GM21360 (cell line): ENCODE measurements around the gene NIT1.
A peak's percentile ranks its signal among the peaks of the same experiment; 100 is the strongest.

Experiments
- ATAC-seq: cut with Tn5 transposase; IDR thresholded peaks from one replicate; pipeline ENCODE4 v1.9.1; 2021; ENCODE audit warnings: mild to moderate bottlenecking, moderate library complexity; ENCODE audit not compliant: unreplicated experiment

Gene NIT1

DNA sequence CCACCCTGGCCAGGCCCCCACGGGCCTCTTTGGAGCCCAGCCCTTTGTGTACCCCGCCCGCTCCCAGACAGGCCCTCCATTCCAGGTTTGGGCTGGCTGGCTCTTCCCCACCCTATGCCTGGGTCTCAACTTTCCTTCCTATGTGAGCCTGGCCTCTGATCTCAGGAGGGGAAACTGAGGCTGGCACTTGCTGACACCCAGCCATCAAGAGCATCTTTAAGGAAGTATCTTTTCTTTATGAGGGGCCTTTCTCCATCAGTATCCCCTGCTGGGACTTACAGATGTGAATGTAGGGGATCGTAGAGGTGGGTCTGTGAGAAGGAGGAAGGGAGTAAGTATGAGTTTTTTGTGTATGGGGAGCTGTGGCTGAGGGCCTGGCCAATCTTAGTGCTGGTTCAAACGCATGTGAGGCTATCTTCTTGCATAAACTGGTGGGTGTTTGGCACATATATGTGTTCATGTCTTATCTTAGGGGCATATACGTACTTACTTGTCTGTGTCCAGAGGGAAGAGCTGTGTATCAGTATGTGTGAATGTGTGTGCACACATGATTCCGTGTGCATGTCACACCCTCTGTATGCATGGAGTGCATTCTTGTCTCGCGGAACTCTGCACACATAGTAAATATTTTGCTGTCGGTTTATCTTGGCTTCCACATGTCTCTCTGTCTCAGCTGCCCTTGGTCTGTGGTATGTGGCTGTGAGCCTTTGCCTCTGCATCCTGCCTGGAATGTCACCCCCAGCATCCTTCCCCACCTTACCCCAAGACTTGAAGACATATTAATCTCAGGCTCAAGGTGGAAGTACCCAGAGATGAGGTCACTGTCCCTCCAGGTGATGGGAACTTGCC, 33.9 kb upstream of the NIT1 start:
- ATAC-seq: no peak

DNA sequence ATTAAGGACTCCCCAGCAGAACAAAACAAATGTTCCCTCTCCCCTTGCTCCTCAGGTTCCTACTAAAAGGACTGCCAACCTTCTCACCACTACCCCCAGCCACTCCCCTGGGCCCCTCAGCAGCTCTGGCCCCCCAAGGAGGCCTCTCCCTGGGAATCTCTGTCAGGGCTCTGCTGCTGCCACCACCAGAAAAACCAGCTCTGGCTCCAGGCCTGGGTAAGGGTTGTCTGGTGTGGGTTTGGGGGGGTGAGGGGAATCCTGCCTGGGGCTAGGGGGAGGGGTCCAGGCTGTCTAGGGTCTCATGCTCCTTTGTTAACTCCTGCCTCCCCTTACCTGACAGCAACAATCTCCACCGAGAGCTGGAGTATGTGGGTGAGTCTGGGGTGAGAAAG, 33.3 kb upstream of the NIT1 start:
- ATAC-seq: no peak

DNA sequence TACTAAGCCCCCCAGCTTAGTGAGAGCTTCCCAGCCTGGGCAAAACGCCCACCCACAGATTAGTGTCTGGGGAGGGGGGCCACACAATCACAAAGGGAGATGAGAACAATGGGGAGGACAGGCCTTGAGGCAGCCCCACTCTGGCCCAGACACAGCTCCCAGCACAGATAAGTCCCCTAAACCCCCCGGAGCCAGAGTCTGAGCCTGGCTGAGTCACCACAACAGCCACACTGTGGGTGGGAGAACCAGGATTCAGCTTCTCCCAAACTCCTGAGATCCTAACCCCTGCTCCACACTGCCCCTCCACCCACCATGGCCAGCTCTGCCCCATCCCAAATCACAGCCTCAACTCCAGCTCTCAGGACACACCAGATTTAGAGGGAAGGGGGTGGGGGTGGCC, 32.7 kb upstream of the NIT1 start:
- ATAC-seq: no peak

DNA sequence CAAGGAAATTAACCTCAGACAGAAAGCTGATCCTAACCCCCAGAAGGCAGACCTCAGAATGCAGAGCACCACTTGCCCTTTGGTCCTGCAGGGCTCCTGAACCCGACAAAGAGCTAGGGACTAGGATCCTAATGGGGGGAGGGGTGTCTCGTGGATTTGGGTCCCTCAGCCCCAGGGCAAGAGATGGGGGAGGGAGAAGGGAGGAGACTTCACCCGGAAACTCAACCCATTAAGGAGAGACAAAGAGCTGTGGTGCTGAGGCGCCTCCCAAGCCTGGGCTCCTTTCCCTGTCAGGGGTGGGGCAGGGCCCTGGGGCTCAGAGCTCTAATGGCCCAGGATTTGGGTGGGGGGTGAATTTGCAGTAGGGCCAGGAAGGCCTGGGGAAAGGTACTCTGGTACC, 31.4 kb upstream of the NIT1 start:
- ATAC-seq: no peak

DNA sequence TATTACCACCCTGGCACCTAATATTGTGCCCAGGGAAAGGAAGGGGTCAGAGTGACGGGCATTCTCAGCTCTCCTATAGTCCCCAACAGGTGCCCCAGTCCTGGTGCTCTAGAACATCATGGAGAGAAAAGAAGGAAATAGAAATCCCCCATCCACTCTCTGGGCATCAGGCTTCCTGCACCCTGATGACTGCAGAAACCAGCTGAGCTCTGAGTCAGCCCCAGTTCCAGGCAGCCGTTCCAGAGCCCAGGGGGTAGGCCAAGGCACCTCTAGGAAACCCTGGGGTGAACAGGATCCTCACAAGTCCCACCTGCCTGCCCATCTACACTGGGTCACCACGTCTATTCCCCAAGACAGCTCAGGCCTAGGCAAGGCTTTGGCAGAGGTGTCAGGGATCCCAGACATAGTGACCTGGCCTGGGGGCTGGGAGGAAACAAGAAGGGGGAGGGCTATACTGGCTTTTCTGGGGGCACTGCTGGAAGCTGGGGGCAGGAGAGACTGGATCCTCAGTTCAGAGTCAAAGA, 29.3 kb upstream of the NIT1 start:
- no peak for ATAC-seq

DNA sequence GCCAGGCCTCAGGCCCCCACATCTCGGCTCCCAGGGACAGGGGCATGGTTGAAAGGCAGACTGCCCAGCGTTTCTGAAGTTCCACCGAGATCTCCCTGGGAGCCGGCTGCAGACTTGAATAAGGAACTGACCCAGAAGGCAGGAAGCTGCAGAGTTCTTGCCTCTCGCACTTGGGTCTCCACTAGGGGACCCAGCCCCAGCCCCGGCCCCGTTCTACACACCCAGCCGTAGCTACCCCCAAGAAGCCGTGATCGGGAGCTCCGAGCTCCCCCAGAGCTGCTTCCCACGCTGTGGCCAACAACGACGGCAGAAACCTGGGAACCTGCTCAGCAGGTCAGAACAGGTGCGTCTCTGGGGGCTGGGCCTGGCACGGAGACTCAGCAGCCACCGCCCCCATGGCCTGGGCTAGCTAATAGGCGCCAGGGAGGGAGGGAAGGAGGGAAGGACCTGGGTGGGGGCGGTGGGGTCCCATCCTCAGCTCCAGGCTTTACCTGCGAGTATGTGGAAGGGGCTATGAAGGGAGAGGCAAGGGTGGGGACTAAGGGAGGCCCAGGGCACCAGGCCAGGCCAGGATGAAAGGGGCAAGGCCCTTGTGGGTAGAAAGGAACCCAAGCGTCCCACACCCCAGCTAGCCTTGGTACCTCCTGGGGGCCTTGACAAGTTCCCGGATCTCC, 28.5 kb upstream of the NIT1 start, which contains the start of gene NECTIN4:
TSS of gene NECTIN4 (minus strand) at position 308 of the 674 bp plus-strand sequence. CDS start at position 46, 262 bp downstream.
- ATAC-seq: no peak

DNA sequence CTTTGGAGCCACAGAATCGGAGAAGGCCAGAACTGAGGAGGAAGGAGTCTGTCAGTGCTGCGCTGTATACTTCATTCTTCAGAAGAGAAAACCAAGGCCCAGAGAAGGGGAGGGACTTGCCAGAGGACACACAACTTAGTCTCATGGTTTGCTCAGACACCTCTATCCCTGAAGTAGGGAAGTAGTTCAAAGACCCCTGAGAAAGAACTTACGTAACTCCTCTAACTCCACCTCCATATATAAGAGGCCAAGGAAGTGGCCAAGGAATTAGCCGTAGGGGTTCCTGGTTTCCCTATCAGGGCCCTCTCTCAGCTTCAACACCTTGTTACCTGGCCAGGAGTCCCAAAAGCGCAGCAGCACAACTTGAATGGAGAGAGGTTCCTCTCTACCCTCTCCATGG, 28.0 kb upstream of the NIT1 start:
- no peak for ATAC-seq

DNA sequence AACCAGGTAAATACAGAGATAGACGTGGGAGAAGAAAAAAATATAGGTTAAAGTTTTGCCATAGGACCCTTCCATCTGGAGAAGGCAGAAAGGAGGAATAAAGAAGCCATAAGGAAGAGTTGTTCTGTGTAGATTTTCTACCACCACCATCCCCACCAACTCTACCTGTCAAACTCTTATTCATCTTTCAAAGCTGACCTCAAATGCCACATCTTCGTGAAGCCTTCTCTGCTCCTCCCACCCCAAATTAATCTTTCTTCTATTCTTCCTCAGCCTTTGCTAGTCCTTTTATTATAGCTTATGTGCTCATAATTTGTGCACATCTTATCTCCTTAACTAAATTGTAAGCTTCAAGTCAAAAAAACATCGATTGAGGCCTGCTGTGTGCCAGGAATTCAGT, 27.3 kb upstream of the NIT1 start:
- ATAC-seq: no peak

DNA sequence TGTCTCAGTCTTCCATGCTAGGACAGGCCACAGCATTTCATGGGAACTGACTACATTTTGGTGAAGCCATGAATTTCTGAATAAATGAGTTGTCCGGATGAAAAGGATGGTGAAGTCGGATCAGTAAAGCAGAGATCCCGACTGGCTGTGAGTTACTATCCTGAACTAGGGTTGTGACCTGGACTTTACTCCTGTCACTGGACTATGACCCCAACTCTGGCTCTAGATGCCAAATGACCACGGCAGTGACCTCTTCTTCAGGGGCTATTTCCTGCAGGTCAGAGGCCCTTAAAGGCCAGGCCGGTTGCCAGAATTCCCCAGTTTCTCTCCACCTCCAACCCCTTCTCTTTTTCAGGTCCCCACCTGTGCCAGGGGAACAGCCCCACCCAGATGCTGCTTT, 26.8 kb upstream of the NIT1 start:
- ATAC-seq: no peak

DNA sequence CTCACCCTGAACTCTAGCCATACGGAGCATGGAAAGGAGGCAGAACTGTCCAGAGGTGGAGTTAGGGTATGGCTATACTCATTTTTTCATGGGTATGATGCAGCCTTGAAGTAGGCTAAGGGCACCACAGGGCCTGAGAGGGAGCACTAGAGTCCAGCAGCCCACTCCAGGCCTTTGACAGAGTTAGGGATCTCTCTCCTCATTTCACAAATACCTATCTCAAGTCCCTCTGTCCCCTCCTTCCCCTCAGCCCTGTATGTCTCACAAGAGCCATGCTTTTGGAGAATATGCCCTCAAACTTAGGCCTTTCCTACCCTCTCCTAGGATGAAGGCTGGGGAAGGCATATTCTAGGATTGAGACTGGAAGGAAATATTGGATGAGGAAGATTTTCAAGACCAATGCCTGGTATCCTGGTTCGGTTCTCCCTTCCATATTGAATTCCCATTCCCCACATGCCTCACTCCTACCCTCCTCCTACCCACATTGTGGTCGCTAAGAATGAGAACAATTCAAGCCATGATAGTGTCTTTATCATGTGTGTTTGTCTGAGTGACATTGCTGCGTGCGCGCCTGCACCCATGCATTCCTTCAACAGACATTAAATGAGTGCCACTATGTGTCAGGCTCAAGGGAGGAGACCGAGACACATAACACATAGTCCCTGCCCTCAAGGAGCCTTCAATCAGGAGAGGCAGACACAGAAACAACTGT, 26.0 kb upstream of the NIT1 start:
- no peak for ATAC-seq

DNA sequence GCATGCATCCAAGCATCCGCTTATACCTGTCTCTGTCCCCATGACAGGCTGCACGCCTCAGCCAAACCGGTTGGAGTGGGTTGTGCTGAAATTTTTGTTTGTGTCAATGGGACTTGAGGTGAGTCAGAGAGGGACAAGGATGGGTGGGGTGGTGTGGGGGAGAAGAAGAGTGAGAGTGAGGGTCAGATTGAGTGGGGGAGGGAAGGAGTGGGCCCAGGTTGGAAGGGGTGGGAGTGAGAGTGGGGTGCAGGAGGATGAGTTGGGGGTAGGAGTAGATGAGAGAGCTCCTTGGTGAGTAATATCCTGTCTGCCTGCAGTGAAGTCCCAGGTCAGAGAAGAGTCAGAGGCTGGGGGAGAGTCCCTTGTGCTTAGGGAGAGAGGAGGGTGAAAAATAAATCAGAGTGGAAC, 25.3 kb upstream of the NIT1 start:
- no peak for ATAC-seq

DNA sequence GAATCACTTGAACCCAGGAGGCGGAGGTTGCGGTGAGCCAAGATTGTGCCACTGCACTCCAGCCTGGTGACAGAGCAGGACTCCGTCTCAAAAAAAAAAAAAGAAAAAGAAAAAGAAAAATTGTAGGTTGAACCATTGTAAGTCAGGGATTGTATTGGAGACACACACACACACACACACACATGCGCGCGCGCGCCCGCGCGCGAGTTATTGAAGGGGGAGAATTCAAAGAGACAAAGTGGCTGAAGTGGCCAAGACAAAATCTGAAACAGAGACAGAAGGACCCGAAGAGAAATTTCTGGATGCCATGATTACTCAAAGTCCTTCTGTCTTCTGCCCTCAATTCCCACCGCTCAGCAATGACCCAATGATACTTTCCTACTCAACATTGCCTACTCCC, 23.4 kb upstream of the NIT1 start:
- ATAC-seq: no peak

DNA sequence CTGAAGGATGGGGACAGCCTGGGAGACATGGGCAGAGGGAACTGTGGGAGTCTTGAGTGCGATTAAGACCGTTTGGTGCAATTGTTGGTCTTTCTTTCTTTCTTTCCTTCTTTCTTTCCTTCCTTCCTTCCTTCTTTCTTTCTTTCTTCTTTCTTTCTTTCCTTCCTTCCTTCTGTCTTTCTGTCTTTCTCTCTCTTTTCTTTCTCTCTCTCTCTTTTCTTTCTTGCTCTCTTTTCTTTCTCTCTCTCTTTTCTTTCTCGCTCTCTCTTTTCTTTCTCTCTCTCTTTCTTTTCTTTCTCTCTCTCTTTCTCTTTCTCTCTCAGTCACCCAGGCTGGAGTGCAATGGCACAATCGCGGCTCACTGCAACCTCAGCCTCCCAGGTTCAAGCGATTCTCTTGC, 22.7 kb upstream of the NIT1 start:
- ATAC-seq: no peak

DNA sequence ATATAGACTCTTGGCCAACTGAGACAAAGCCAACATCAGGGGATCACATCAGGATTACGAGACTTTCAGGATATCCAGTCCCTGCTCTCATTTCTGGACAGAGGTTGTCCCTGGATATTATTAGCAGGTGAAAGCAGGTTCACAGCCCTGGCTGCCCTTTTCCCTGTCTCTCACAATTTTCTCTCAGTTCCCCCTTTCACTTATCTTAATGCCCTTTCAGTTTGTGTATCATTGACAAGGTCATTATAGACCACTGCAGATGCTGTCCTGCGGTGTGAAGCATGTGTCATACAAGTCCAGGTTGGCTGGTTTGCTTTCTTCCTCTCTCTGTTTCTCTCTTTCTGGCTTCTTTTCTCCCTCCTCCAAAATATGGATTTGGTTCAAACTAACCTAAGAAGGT, 21.9 kb upstream of the NIT1 start:
- ATAC-seq: no peak

DNA sequence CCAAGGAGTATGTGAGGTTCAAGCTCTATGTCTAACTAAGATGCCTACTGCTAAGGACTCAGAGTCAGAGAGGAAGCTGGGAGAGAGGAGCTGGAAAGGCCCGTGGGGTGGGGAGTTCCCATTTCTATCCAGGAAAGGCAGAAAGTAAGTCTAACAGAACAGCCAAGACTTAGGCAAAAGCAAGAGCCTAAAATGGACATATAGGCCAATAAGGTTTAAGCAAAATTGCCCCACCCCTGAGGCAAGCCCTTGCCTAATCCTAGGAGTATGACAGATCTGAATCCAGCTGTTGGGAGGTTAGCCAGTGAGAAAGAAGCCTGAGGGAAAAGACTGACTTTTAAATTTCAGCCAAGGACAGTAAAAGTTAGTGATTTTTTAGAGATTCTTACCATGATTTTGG, 21.4 kb upstream of the NIT1 start:
- ATAC-seq: no peak

DNA sequence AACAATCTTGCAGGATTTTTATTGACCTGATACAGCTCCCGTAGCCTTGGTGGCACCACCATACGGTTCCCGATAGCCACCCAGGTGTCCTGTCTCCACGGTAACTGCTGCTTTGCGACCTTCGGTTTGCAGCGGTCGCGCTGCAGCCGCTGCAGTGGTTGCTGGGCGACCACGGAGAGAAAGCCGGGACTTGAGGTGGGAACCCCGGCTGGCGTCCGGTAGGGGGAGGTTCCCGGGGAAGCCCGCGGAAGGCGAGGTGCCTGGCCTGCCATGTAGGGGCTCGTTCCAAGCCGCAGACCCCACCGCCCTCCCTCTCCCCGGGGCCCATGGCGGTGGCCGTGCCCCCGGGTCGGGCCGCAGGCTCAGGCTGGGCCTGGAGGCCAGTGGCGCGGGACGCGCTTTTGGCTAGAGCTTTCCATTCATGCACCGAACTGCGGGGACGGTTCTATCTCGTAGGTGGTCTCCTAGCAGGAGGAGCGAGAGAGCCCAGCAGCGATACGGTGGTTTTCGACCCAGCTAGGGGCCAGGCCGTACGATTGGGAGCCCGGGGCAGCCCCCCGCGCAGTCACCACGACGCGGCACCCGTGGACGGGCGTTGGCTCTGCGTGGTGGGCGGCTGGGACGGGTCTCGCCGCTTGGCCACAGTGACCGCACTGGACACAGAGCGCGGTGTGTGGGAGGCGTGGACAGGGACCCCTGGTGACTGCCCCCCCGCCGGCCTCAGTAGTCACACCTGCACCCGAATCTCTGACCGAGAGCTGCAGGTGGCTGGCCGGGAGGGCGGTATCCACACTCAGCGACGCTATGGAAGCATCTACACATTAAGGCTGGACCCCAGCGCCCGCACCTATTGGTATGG, 19.5 kb upstream of the NIT1 start, which contains the start of gene KLHDC9:
TSS of gene KLHDC9 (plus strand) at position 152 of the 859 bp plus-strand sequence. CDS start at position 327, 175 bp downstream.
- ATAC-seq: peak; percentile 67

DNA sequence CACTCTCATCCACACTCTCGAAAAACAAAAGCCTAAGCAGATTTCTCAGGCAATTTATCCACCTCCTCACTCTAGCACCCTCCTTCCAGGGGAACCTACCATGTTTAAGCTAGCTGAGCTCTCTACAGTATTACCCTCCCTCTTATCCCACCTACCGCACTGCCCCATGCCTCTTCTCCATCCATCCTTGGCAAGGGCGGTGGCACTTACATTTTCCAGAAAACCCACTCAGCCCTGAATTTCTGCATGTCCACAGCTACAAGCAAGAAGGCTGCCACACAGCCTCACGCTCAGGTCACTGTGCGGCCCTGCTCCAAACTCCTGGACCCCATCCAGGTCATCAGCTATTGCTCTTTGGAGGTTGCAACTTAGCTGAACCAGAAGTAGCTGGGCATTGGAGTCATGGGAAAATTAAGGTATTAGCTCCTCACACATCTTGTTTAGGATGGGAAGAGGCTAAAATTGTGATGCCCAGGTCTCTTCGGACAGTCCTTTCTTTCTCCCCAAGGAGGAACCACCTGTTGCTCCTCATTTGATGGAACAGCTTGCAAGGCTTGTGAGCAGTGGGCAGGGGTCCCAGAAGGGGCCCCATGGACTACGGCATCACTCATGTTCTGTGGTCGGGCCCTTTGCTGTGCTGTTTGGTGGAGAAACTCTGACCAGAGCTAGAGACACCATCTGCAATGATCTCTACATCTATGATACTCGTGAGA, 18.7 kb upstream of the NIT1 start:
- ATAC-seq: no peak

DNA sequence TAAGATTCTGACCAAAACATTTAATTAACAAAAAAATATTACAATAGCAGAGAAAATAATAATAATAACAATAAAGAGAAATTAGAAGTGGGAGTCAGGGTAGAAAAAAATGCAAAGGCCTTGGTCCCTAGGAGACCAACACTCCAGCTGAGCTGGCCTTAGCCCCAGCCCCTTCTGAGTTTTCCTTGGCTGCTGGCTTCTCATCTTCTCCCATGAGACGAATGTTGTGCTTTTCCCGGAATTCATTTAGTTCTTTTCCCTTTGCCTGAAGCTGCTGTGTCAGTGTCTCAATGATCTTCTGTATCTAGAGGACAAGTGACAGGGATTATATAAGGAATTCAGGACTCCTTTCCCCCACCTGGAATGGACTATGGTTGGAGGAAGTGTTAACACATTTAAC, 17.3 kb upstream of the NIT1 start:
- ATAC-seq: no peak

DNA sequence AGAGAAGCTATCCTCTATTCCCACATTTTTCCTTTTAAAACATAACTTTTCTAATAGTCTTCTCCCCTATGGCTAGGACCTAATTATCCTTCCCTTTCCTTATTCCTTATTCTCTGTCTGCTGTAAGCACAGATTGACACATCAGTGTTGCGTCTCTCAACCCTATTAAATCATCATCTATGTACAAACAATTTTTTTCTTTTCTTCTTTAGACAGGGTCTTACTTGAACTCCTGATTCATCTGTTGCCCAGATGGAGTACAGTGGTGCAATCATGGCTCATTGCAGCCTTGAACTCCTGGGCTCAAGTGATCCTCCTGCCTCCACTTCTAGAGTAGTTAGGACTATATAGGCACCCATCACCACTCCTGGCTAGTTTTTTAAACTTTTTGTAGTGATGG, 11.5 kb upstream of the NIT1 start:
- ATAC-seq: no peak

DNA sequence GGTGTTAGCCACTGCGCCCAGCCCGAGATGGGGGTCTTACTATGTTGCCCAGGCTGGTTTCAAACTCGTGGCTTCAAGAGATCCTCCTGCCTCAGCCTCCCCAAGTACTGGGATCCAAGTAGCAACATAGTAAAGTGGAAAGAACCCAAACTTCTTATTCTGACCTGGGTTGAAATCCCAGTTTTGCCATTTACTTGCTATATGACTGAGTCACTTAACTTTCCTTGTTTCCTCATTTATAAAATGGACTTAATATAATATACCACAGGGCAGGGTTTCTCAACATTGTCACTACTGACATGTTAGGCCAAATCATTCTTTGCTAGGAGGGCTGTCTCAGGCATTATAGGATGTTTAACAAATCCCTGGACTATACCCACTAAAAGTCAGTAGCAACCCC, 6.8 kb upstream of the NIT1 start:
- no peak for ATAC-seq
